Colonic mucosa (tissue), 4 donors: ENCODE measurements around the gene CPEB3. TPM values are rescaled to one million over a fixed set of nuclear protein-coding genes. Genes with fewer than 3 reads are reported as not detected.

Experiments
- DNase-seq: peaks from one replicate; pipeline ENCODE4 v3.0.0-alpha.2; 2020
- H3K27ac ChIP-seq: fragments of 200-600 bp; one replicate; pipeline ENCODE4 v1.8.0; 2021
- H3K27me3 ChIP-seq: fragments of 200-600 bp; one replicate; pipeline ENCODE4 v1.8.0; 2021
- H3K36me3 ChIP-seq: fragments of 200-600 bp; one replicate; pipeline ENCODE4 v1.8.0; 2021
- H3K4me1 ChIP-seq: fragments of 200-600 bp; one replicate; pipeline ENCODE4 v1.8.0; 2021; ENCODE audit warnings: mild to moderate bottlenecking
- H3K4me3 ChIP-seq: fragments of 200-600 bp; one replicate; pipeline ENCODE4 v1.8.0; 2021
- H3K9ac ChIP-seq, 2 donors: one replicate each; pipeline ENCODE4 v1.7.0; 2013; ENCODE audit warnings: control low read depth in 2 of 2, low read depth in 2 of 2, low read length in 2 of 2
- H3K9me3 ChIP-seq: fragments of 200-600 bp; one replicate; pipeline ENCODE4 v1.8.0; 2021
- CTCF ChIP-seq: fragments of 200-600 bp; IDR thresholded peaks from one replicate; pipeline ENCODE4 v1.8.0; 2022; ENCODE audit warnings: antibody characterized with exemption, mild to moderate bottlenecking
- intact Hi-C: fragments of 100-400 bp; cut with DNase I; formaldehyde crosslinking; loops from one replicate; pipeline ENCODE4 v1.14.1; 2022
- total RNA-seq, 2 donors: library from RNA; stranded (reverse); fragmentation: NEBNext Ultra II Directional in 1 of 2; extraction: Animal tissue kit (Norgen Biotek cat#: 25700) in 1 of 2; gene quantifications; one replicate each; pipeline ENCODE4 v1.2.1, GENCODE V29; 2021
- donor health status: healthy.
- donor health status: DM: no; HTN: no; CAD: no.
- donor health status: DM: no; HTN: no; CAD: no.

Gene CPEB3
- total RNA-seq, 2 donors from 2014 or later: 4.4 to 7.9 TPM

- H3K4me1 ChIP-seq: no peaks in the 10 kb centered on the region
- intact Hi-C loops: no loop called here
- no peak overlapping the region for H3K4me3 ChIP-seq
- no peaks in the 10 kb centered on the region for H3K36me3 ChIP-seq
- no peak for TF ChIP-seq CTCF
- no peak overlapping the region for H3K27ac ChIP-seq
- no peaks in the 10 kb centered on the region for H3K9me3 ChIP-seq
- no peak overlapping the region for H3K9ac ChIP-seq
- no peak for DNase-seq
- no peaks in the 10 kb centered on the region for H3K27me3 ChIP-seq
Measured at GRCh38 chr10:92111336-92111939, 179.4 kb downstream of the CPEB3 start.

GRCh38 chr10:92110039-92110794 lies 180.7 kb downstream of the CPEB3 start:
- DNase-seq: no peak
- H3K9ac ChIP-seq: no peak overlapping the region
- no peaks in the 10 kb centered on the region for H3K9me3 ChIP-seq
- no peak overlapping the region for H3K4me3 ChIP-seq
- intact Hi-C loops: no loop called here
- H3K4me1 ChIP-seq: no peaks in the 10 kb centered on the region
- no peaks in the 10 kb centered on the region for H3K36me3 ChIP-seq
- no peaks in the 10 kb centered on the region for H3K27me3 ChIP-seq
- H3K27ac ChIP-seq: no peak overlapping the region
- no peak for TF ChIP-seq CTCF

DNA sequence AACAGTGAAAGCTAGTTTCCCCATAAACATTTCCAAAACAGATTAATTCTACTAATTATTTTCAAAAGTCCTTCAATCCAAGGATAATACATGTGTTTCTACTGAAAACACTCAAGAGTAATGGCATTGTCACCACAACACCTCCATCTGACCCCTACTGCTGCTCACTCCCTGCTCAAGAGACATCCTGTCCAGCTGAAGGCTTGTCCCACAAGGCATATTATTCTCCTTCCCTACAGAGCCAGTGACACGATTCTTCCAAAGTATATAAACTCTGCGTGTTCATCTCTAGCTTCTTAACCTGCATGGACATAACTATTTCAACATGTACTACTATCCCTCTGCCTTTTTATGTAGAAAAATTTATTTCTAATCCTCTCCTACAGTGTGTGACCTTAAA lies 182.1 kb downstream of the CPEB3 start:
- no peak for DNase-seq
- Histone ChIP-seq H3K4me1 (no peaks in the 10 kb centered on the region), H3K27ac (no peak overlapping the region), H3K4me3 (no peak overlapping the region), H3K36me3 (no peaks in the 10 kb centered on the region), H3K27me3 (no peaks in the 10 kb centered on the region), H3K9me3 (no peaks in the 10 kb centered on the region), H3K9ac (no peak overlapping the region)
- intact Hi-C loops: no loop called here
- no peak for TF ChIP-seq CTCF

- no peak for DNase-seq
- no peaks in the 10 kb centered on the region for H3K27me3 ChIP-seq
- intact Hi-C loops: no loop called here
- no peak overlapping the region for H3K4me3 ChIP-seq
- no peak overlapping the region for H3K27ac ChIP-seq
- H3K9ac ChIP-seq: no peak overlapping the region
- no peaks in the 10 kb centered on the region for H3K36me3 ChIP-seq
- TF ChIP-seq CTCF: no peak
- H3K9me3 ChIP-seq: no peaks in the 10 kb centered on the region
- H3K4me1 ChIP-seq: no peaks in the 10 kb centered on the region
Measured at GRCh38 chr10:92108120-92108519, 182.8 kb downstream of the CPEB3 start.

DNA sequence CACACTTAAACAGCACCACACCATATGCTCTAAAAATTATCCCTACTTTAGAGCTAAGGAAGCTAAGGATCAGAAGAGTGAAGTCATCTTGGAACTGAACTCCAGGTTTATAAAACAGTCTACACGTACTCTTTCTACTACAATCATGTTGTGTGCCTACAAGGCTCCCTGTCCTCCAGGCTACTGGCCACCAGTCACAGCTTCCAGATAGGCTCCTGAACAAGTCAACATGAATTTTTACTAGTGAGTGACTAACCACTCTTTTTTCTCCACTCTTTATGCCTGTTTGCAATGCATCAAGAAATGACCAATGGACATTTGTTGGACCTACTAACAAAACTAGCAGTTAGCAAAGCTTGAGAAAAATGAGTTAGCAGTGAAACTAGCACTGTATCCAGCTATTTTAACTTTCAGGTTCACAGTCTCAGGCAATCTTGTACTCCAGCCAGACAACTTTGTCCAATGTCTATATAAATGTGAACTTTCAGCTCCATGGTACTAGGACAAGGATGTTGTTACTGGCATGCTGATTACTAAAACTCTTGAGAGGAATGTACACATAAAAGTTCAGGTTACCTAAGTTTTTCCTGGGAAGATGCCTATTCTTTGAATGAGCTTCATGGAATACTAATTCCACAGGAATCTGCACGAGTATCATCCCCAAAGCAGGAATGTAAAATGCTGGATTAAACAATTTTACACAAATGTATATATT lies 187.3 kb downstream of the CPEB3 start:
- H3K9me3 ChIP-seq: no peaks in the 10 kb centered on the region
- no peak overlapping the region for H3K4me3 ChIP-seq
- no peaks in the 10 kb centered on the region for H3K36me3 ChIP-seq
- no peak for TF ChIP-seq CTCF
- H3K9ac ChIP-seq: no peak overlapping the region
- H3K4me1 ChIP-seq: no peaks in the 10 kb centered on the region
- DNase-seq: no peak
- H3K27me3 ChIP-seq: no peaks in the 10 kb centered on the region
- intact Hi-C loops: no loop called here
- no peak overlapping the region for H3K27ac ChIP-seq
